Loucy (cell line): ENCODE data around the gene PLOD3.

Experiments used
- CTCF ChIP-seq: fragments of 200-600 bp; sonication (generic); conservative IDR thresholded peaks from 2 replicates; pipeline ENCODE4 v1.5.1; 2014; ENCODE audit warnings: mild to moderate bottlenecking, antibody characterized with exemption, low read length
- EZH2phosphoT487 ChIP-seq: fragments of 200-600 bp; IDR thresholded peaks from 2 replicates; pipeline ENCODE4 v1.6.1; 2018; ENCODE audit warnings: antibody characterized with exemption, mild to moderate bottlenecking, moderate library complexity, borderline replicate concordance

- TF ChIP-seq CTCF (no peak), EZH2phosphoT487 (no peak)
These were observed 55.5 kb downstream of the PLOD3 start for GRCh38 chr7:101161692-101162471.
